Suppressor macrophage (primary cell): ENCODE data around the gene SHC4.

Experiments used
- DNase-seq, 4 experiments: peaks; one replicate each; pipeline ENCODE4 v3.0.0-alpha.2; 2020 to 2022

The SHC4 gene

GRCh38 chr15:48834756-48835155, 129.0 kb downstream of the SHC4 start:
- no peak for DNase-seq

GRCh38 chr15:48833526-48834239, 130.0 kb downstream of the SHC4 start:
- no peak for DNase-seq

GRCh38 chr15:48832648-48833047, 131.1 kb downstream of the SHC4 start:
- no peak for DNase-seq

GRCh38 chr15:48828906-48829305, 134.8 kb downstream of the SHC4 start:
- no peak for DNase-seq

GRCh38 chr15:48828471-48828870, 135.2 kb downstream of the SHC4 start:
- no peak for DNase-seq

- DNase-seq, result no peak
Measured at GRCh38 chr15:48825075-48825474, 138.6 kb downstream of the SHC4 start.

GRCh38 chr15:48823706-48824105, 140.0 kb downstream of the SHC4 start:
- no peak for DNase-seq

GRCh38 chr15:48823237-48823636, 140.5 kb downstream of the SHC4 start:
- DNase-seq, result no peak

- peak; percentile 44 to 66 (median 57) for DNase-seq
Measured at GRCh38 chr15:48814286-48814685, 149.4 kb downstream of the SHC4 start.

- no peak for DNase-seq
Measured at GRCh38 chr15:48811325-48811958, 152.3 kb downstream of the SHC4 start.

- DNase-seq, result peak; percentile 99
Measured at GRCh38 chr15:48810414-48811324, 153.1 kb downstream of the SHC4 start, which contains the start of gene CEP152. Gene CEP152, minus strand, starts transcription at chr15:48811069. Its CDS starts 5,420 bp downstream, at chr15:48805649.

GRCh38 chr15:48806151-48806550, 157.6 kb downstream of the SHC4 start:
- DNase-seq, result no peak

GRCh38 chr15:48805591-48805990, 158.1 kb downstream of the SHC4 start:
- DNase-seq, result no peak

- DNase-seq, result no peak
Measured at GRCh38 chr15:48803877-48804276, 159.8 kb downstream of the SHC4 start.

- DNase-seq, result peak in 2 of 4 experiments; percentile 16 to 49
Measured at GRCh38 chr15:48802867-48803266, 160.9 kb downstream of the SHC4 start.

GRCh38 chr15:48802257-48802656, 161.5 kb downstream of the SHC4 start:
- DNase-seq, result no peak

- peak in 3 of 4 experiments; percentile 11 to 77 (median 68) for DNase-seq
Measured at GRCh38 chr15:48800811-48801455, 162.8 kb downstream of the SHC4 start.

- DNase-seq, result no peak
Measured at GRCh38 chr15:48800245-48800644, 163.5 kb downstream of the SHC4 start.

- no peak for DNase-seq
Measured at GRCh38 chr15:48798319-48798718, 165.4 kb downstream of the SHC4 start.

GRCh38 chr15:48796930-48797329, 166.8 kb downstream of the SHC4 start:
- DNase-seq, result no peak

- DNase-seq, result no peak
Measured at GRCh38 chr15:48796521-48796920, 167.2 kb downstream of the SHC4 start.

GRCh38 chr15:48795901-48796300, 167.8 kb downstream of the SHC4 start:
- no peak for DNase-seq

GRCh38 chr15:48794697-48795134, 169.0 kb downstream of the SHC4 start:
- peak; percentile 33 to 76 (median 55) for DNase-seq
